CD14-positive monocyte (primary cell): Measurements from ENCODE around the gene FREM2. TPM values are rescaled to one million over a fixed set of nuclear protein-coding genes. Genes with fewer than 3 reads are reported as not detected.
A peak's percentile ranks its signal among the peaks of the same experiment; 100 is the strongest.

ENCODE experiments used
- DNase-seq, 3 donors: peaks; one replicate each; pipeline ENCODE4 v3.0.0-alpha.2; 2011 to 2022
- H2AFZ ChIP-seq: 2 replicates; pipeline ENCODE4 v1.6.0; 2012; ENCODE audit warnings: mild to moderate bottlenecking, low read depth, low read length, inconsistent platforms; ENCODE audit not compliant: insufficient read depth, poor library complexity, severe bottlenecking
- H3K27ac ChIP-seq, 2 donors: 1 replicate in 1 of 2; 2 replicates in 1 of 2; pipeline ENCODE4 v1.5.1; 2012 to 2013; ENCODE audit warnings: low read length in 2 of 2, control low read depth in 1 of 2, inconsistent platforms in 1 of 2, low read depth in 1 of 2, mild to moderate bottlenecking in 1 of 2
- H3K27me3 ChIP-seq, 2 donors: one replicate each; pipeline versions ENCODE4 v1.6.0 to v1.6.1; 2011 to 2013; ENCODE audit warnings: low read length in 2 of 2; ENCODE audit not compliant: control insufficient read depth in 2 of 2, insufficient read depth in 2 of 2
- H3K36me3 ChIP-seq, 2 donors: replicated peaks in 1 of 2; 1 replicate in 1 of 2; 2 replicates in 1 of 2; pipeline versions ENCODE4 v1.5.1 to v1.6.1; 2012 to 2013; ENCODE audit warnings: low read length in 2 of 2, control low read depth in 1 of 2, inconsistent platforms in 1 of 2, mild to moderate bottlenecking in 1 of 2; ENCODE audit not compliant: insufficient read depth in 2 of 2, control insufficient read depth in 1 of 2
- H3K4me1 ChIP-seq, 2 donors: 1 replicate in 1 of 2; 2 replicates in 1 of 2; pipeline versions ENCODE4 v1.5.1 to v1.6.1; 2012 to 2013; ENCODE audit warnings: low read length in 2 of 2, control low read depth in 1 of 2, inconsistent platforms in 1 of 2, mild to moderate bottlenecking in 1 of 2, moderate library complexity in 1 of 2; ENCODE audit not compliant: insufficient read depth in 2 of 2, control insufficient read depth in 1 of 2
- H3K4me2 ChIP-seq: replicated peaks from 2 replicates; pipeline ENCODE3; 2012; ENCODE audit warnings: low read length, moderate library complexity, mild to moderate bottlenecking; ENCODE audit not compliant: poor library complexity, severe bottlenecking; ENCODE audit errors: extremely low read depth
- H3K4me3 ChIP-seq, 3 experiments: fragments of 200-600 bp in 1 of 3; sonication (generic) in 1 of 3; replicated peaks in 1 of 3; 1 replicate in 2 of 3; 2 replicates in 1 of 3; pipeline ENCODE4 v1.5.1; 2011 to 2013; ENCODE audit warnings: low read length in 3 of 3, mild to moderate bottlenecking in 3 of 3, control low read depth in 2 of 3, low read depth in 2 of 3, inconsistent platforms in 1 of 3, moderate library complexity in 1 of 3
- H3K79me2 ChIP-seq: 2 replicates; pipeline ENCODE4 v1.6.0; 2012; ENCODE audit warnings: mild to moderate bottlenecking, control low read depth, inconsistent platforms, low read length, moderate library complexity; ENCODE audit not compliant: insufficient read depth
- H3K9ac ChIP-seq: 2 replicates; pipeline ENCODE4 v1.6.0; 2017; ENCODE audit warnings: low read length, mild to moderate bottlenecking; ENCODE audit not compliant: insufficient read depth, poor library complexity, severe bottlenecking
- H3K9me3 ChIP-seq, 2 donors: replicated peaks in 1 of 2; 1 replicate in 1 of 2; 2 replicates in 1 of 2; pipeline versions ENCODE4 v1.5.1 to v1.6.1; 2012 to 2013; ENCODE audit warnings: low read length in 2 of 2, control low read depth in 1 of 2; ENCODE audit not compliant: control insufficient read depth in 1 of 2, insufficient read depth in 1 of 2
- H4K20me1 ChIP-seq: 2 replicates; pipeline ENCODE4 v1.6.0; 2012; ENCODE audit warnings: mild to moderate bottlenecking, low read length, control low read depth, moderate library complexity; ENCODE audit not compliant: insufficient read depth
- H3K27ac Mint-ChIP-seq, 7 donors: one replicate each; pipeline ENCODE4 v1.8.0; 2020; ENCODE audit warnings: mild to moderate bottlenecking in 7 of 7, mixed read lengths in 7 of 7, moderate library complexity in 6 of 7, inconsistent platforms in 2 of 7
- H3K27me3 Mint-ChIP-seq, 3 donors: one replicate each; pipeline ENCODE4 v1.8.0; 2021 to 2022; ENCODE audit warnings: low read depth in 3 of 3, mild to moderate bottlenecking in 3 of 3, mixed read lengths in 3 of 3, moderate library complexity in 3 of 3, inconsistent platforms in 1 of 3
- H3K36me3 Mint-ChIP-seq, 2 donors: one replicate each; pipeline ENCODE4 v1.8.0; 2020; ENCODE audit warnings: mixed read lengths in 2 of 2, inconsistent platforms in 1 of 2, mild to moderate bottlenecking in 1 of 2
- H3K4me1 Mint-ChIP-seq: one replicate; pipeline ENCODE4 v1.8.0; 2020; ENCODE audit warnings: mild to moderate bottlenecking, mixed read lengths
- H3K4me3 Mint-ChIP-seq, 2 donors: one replicate each; pipeline ENCODE4 v1.8.0; 2020; ENCODE audit warnings: mild to moderate bottlenecking in 2 of 2, mixed read lengths in 2 of 2, moderate library complexity in 1 of 2
- H3K9me3 Mint-ChIP-seq, 7 donors: one replicate each; pipeline ENCODE4 v1.8.0; 2020 to 2022; ENCODE audit warnings: mixed read lengths in 7 of 7, mild to moderate bottlenecking in 6 of 7, moderate library complexity in 6 of 7, inconsistent platforms in 2 of 7
- WGBS: methylation state at CpG from one replicate; pipeline ENCODE4 v1.1.5; 2013; ENCODE audit warnings: missing lambda C conversion rate; ENCODE audit not compliant: insufficient coverage; 5-methylcytosine and 5-hydroxymethylcytosine counted together
- intact Hi-C, 2 donors: fragments of 100-400 bp; cut with micrococcal nuclease; formaldehyde crosslinking; loops; one replicate each; pipeline versions ENCODE4 v1.15.0 to v1.15.1; 2023
- polyA plus RNA-seq, 3 donors: library from polyadenylated mRNA; depleted of rRNA in 1 of 3; unstranded in 2 of 3; stranded (reverse) in 1 of 3; fragments of 300-500 nt in 2 of 3; fragments of >200 nt in 1 of 3; fragmentation: Illumina TruSeq in 2 of 3; gene quantifications; 1 replicate in 2 of 3; 2 replicates in 1 of 3; pipeline ENCODE4 v1.2.3, GENCODE V29; 2012 to 2021
- TF ChIP-seq, protein P1 (sequence below): fragments of 200-600 bp; IDR thresholded peaks from one replicate; pipeline ENCODE4 v1.8.0; 2022; ENCODE audit warnings: antibody characterized with exemption, mild to moderate bottlenecking

The FREM2 gene
- polyA plus RNA-seq, 3 donors, result not detected

DNA sequence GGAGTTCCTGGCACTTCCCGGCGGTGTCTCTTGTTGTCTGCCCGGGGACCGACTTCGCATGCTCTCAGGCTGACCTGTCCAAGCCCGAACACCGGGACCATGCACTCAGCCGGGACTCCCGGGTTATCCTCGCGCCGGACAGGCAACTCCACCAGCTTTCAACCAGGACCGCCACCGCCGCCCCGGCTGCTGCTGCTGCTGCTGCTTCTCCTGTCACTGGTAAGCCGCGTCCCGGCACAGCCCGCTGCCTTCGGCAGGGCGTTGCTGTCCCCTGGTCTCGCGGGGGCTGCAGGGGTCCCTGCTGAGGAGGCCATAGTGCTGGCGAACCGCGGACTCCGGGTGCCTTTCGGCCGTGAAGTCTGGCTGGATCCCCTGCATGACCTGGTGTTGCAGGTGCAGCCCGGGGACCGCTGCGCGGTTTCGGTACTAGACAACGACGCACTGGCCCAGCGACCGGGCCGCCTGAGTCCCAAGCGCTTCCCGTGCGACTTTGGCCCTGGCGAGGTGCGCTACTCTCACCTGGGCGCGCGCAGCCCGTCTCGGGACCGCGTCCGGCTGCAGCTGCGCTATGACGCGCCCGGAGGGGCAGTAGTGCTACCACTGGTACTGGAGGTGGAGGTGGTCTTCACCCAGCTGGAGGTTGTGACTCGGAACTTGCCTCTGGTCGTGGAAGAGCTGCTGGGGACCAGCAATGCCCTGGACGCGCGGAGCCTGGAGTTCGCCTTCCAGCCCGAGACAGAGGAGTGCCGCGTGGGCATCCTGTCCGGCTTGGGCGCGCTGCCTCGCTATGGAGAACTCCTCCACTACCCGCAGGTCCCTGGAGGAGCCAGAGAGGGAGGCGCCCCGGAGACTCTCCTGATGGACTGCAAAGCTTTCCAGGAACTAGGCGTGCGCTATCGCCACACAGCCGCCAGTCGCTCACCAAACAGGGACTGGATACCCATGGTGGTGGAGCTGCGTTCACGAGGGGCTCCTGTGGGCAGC lies 661 bp downstream of the FREM2 start:
- Histone ChIP-seq H3K4me3 (no peak overlapping the region), H3K9me3 (no peaks in the 10 kb centered on the region), H3K27me3 (peaks cover 19 to 32% of the 10 kb centered on the region in 2 donors), H3K27ac (no peak overlapping the region), H3K4me2 (no peak overlapping the region), H2AFZ (no peak overlapping the region), H3K79me2 (no peaks in the 10 kb centered on the region), H3K4me1 (no peaks in the 10 kb centered on the region), H3K36me3 (no peaks in the 10 kb centered on the region), H4K20me1 (no peaks in the 10 kb centered on the region), H3K9ac (no peak overlapping the region)
- Mint-ChIP-seq H3K36me3 (no peaks in the 10 kb centered on the region), H3K4me3 (peak overlapping the region in 1 of 2 donors; percentile 80), H3K27me3 (peaks cover 23 to 36% (median 27%) of the 10 kb centered on the region in 3 donors), H3K27ac (no peak overlapping the region), H3K4me1 (no peaks in the 10 kb centered on the region), H3K9me3 (peaks cover 0 to 5% (median 1%) of the 10 kb centered on the region in 7 donors)
- TF ChIP-seq, protein P1, sequence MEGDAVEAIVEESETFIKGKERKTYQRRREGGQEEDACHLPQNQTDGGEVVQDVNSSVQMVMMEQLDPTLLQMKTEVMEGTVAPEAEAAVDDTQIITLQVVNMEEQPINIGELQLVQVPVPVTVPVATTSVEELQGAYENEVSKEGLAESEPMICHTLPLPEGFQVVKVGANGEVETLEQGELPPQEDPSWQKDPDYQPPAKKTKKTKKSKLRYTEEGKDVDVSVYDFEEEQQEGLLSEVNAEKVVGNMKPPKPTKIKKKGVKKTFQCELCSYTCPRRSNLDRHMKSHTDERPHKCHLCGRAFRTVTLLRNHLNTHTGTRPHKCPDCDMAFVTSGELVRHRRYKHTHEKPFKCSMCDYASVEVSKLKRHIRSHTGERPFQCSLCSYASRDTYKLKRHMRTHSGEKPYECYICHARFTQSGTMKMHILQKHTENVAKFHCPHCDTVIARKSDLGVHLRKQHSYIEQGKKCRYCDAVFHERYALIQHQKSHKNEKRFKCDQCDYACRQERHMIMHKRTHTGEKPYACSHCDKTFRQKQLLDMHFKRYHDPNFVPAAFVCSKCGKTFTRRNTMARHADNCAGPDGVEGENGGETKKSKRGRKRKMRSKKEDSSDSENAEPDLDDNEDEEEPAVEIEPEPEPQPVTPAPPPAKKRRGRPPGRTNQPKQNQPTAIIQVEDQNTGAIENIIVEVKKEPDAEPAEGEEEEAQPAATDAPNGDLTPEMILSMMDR, result no peak
- WGBS, result 3% methylated on average over 80 of the region's 80 CpGs
- DNase-seq, result no peak
- intact Hi-C loops, result no loop called here

DNA sequence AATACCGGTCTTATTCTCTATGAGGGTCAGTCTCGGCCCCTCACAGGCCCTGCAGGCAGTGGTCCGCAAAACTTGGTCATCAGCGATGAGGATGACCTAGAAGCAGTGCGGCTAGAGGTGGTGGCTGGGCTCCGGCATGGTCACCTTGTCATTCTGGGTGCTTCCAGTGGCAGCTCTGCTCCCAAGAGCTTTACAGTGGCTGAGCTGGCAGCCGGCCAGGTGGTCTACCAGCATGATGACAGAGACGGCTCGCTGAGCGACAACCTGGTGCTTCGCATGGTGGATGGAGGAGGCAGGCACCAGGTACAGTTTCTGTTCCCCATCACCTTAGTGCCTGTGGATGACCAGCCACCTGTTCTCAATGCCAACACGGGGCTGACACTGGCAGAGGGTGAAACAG lies 1.8 kb downstream of the FREM2 start:
- no peak for DNase-seq
- H3K4me1 ChIP-seq, result no peaks in the 10 kb centered on the region
- Mint-ChIP-seq H3K36me3 (no peaks in the 10 kb centered on the region), H3K4me1 (no peaks in the 10 kb centered on the region), H3K4me3 (no peak overlapping the region), H3K27me3 (peaks cover 25 to 36% (median 27%) of the 10 kb centered on the region in 3 donors), H3K9me3 (peaks cover 0 to 5% (median 1%) of the 10 kb centered on the region in 7 donors), H3K27ac (no peak overlapping the region)
- H3K27ac ChIP-seq, result no peak overlapping the region
- WGBS, result 92% methylated on average over 12 of the region's 12 CpGs
- H3K36me3 ChIP-seq, result no peaks in the 10 kb centered on the region
- no peaks in the 10 kb centered on the region for H4K20me1 ChIP-seq
- H3K4me2 ChIP-seq, result no peak overlapping the region
- intact Hi-C loops, result no loop called here
- TF ChIP-seq, protein P1, result no peak
- H3K79me2 ChIP-seq, result no peaks in the 10 kb centered on the region
- H3K27me3 ChIP-seq, result peaks cover 19 to 32% of the 10 kb centered on the region in 2 donors
- no peak overlapping the region for H2AFZ ChIP-seq
- no peaks in the 10 kb centered on the region for H3K9me3 ChIP-seq
- no peak overlapping the region for H3K9ac ChIP-seq
- H3K4me3 ChIP-seq, result no peak overlapping the region
